GM13976 (cell line): ENCODE data around the gene RABEPK.

Experiments
- DNase-seq: peaks from one replicate; pipeline ENCODE4 v3.0.0; 2012; ENCODE audit warnings: low spot score
- CTCF ChIP-seq: IDR thresholded peaks from 2 replicates; pipeline ENCODE4 v1.5.1; 2012; ENCODE audit warnings: borderline replicate concordance, mild to moderate bottlenecking; ENCODE audit not compliant: insufficient read depth; ENCODE audit errors: extremely low read depth, missing control alignments, control extremely low read depth
- in situ Hi-C: fragments of 300-500 bp; cut with MboI; formaldehyde crosslinking; loops from one replicate; pipeline ENCODE4 v1.12.0; 2022; ENCODE audit warnings: low sequenced_read_pairs, mixed read lengths, inconsistent platforms; ENCODE audit not compliant: unreplicated experiment

The RABEPK gene

GRCh38 chr9:125241000-125241862 lies 40.9 kb downstream of the RABEPK start, which contains the start of gene HSPA5:
HSPA5 (minus strand) TSS chr9:125241343; CDS start chr9:125241126, 217 bp downstream.
- DNase-seq = peak; percentile 99
- peak; percentile 8 for TF ChIP-seq CTCF
- in situ Hi-C loops = no loop called here

GRCh38 chr9:125241863-125242739 lies 41.8 kb downstream of the RABEPK start:
- DNase-seq = peak; percentile 32
- in situ Hi-C loops = no loop called here
- TF ChIP-seq CTCF = no peak

- TF ChIP-seq CTCF = no peak
- DNase-seq = no peak
- in situ Hi-C loops = no loop called here
Observed at GRCh38 chr9:125243792-125244260, 43.5 kb downstream of the RABEPK start.

GRCh38 chr9:125246261-125246667 lies 45.9 kb downstream of the RABEPK start:
- no peak for TF ChIP-seq CTCF
- in situ Hi-C loops = no loop called here
- no peak for DNase-seq

GRCh38 chr9:125254231-125254630 lies 53.9 kb downstream of the RABEPK start:
- no peak for TF ChIP-seq CTCF
- in situ Hi-C loops = no loop called here
- no peak for DNase-seq

GRCh38 chr9:125255781-125256391 lies 55.5 kb downstream of the RABEPK start:
- DNase-seq = peak; percentile 47
- no peak for TF ChIP-seq CTCF
- in situ Hi-C loops = no loop called here
